SK-MEL-5 (cell line): Measurements from ENCODE around the gene CD27. TPM values are rescaled to one million over a fixed set of nuclear protein-coding genes. Genes with fewer than 3 reads are reported as not detected.

Experiments used
- DNase-seq: peaks from one replicate; pipeline ENCODE4 v3.0.0-alpha.2; 2016; ENCODE audit warnings: low read depth, low spot score
- in situ Hi-C: cut with HindIII; loops from 2 replicates; pipeline ENCODE4 v1.10.0; 2016; ENCODE audit warnings: low sequenced_read_pairs, high pct_unique_total_duplicates, low pct_unique_long_range_greater_than_20kb
- total RNA-seq: library from RNA; depleted of rRNA; stranded (reverse); fragments of >200 nt; shearing (Covaris generic); gene quantifications from 2 replicates; pipeline ENCODE4 v1.2.3, GENCODE V29; 2014; rRNA removed

Gene CD27
- total RNA-seq, 1 experiment from 2014 or later = not detected

DNA sequence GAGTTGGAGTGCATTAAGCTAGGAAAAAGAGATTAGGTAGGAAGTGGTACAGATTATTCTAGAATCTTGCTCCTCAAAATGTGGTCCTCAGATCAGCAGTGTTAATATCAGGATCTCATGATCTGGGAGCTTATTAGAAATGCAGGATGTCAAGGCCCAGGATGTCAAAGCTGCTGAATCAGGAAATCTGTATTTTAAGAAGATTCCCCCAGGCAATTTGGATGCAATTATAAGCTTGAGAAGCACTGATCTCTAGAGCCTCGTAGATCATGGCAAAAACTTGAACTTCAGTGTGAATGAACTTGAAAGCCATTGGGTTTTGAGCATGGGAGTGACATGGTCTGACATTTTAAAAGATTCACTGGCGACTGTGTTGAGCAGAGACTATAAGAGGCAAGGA lies 55.7 kb downstream of the CD27 start:
- in situ Hi-C loops = no loop called here
- no peak for DNase-seq

Other genes with a start within 250 kb of the CD27 start
- 156 and 174 TPM in 2 replicates for gene CD9, start 244.6 kb upstream of the CD27 start, total RNA-seq
- not detected in 2 replicates for gene PLEKHG6, start 134.3 kb upstream of the CD27 start, total RNA-seq
- gene TNFRSF1A, start 102.9 kb upstream of the CD27 start, total RNA-seq = 82.4 and 98.0 TPM in 2 replicates
- not detected in 2 replicates for gene SCNN1A, start 69.4 kb upstream of the CD27 start, total RNA-seq
- 127 and 128 TPM in 2 replicates for gene LTBR, start 60.8 kb upstream of the CD27 start, total RNA-seq
- 24.1 and 31.2 TPM in 2 replicates for gene TAPBPL, start 7.1 kb downstream of the CD27 start, total RNA-seq
- 0.59 and 2.7 TPM in 2 replicates for gene VAMP1, start 25.7 kb downstream of the CD27 start, total RNA-seq
- gene MRPL51, start 48.3 kb downstream of the CD27 start, total RNA-seq = 252 and 261 TPM in 2 replicates
- 53.5 and 56.4 TPM in 2 replicates for gene NCAPD2, start 49.1 kb downstream of the CD27 start, total RNA-seq
- 9,488 and 9,829 TPM in 2 replicates for gene GAPDH, start 89.6 kb downstream of the CD27 start, total RNA-seq
- 6.2 and 7.5 TPM in 2 replicates for gene IFFO1, start 111.1 kb downstream of the CD27 start, total RNA-seq
- 63.6 and 77.1 TPM in 2 replicates for gene NOP2, start 123.3 kb downstream of the CD27 start, total RNA-seq
- gene CHD4, start 162.4 kb downstream of the CD27 start, total RNA-seq = 154 TPM in 2 replicates
- gene LPAR5, start 191.0 kb downstream of the CD27 start, total RNA-seq = 0.11 TPM in 1 of 2 replicates, not detected in the other
- 0.21 and 0.37 TPM in 2 replicates for gene ACRBP, start 202.5 kb downstream of the CD27 start, total RNA-seq
- 23.6 and 24.4 TPM in 2 replicates for gene ING4, start 218.2 kb downstream of the CD27 start, total RNA-seq
- 20.9 and 24.4 TPM in 2 replicates for gene ZNF384, start 244.4 kb downstream of the CD27 start, total RNA-seq